Activated T-helper 1 cell treated with anti-CD3 and anti-CD28 coated beads, Interleukin-12 subunit alpha, Interleukin-12 subunit beta, Interleukin-2, Interleukin-4 antibody, amounts not matched to agents 30 ng/mL and 10 ng/mL and 1 ng/mL, durations not matched to agents 14 hours and 24 hours and 36 hours (primary cell): ENCODE data around the gene KIAA1217. TPM values are rescaled to one million over a fixed set of nuclear protein-coding genes. Genes with fewer than 3 reads are reported as not detected.

ENCODE experiments used
- DNase-seq: peaks from one replicate; pipeline ENCODE4 v3.0.0; 2021; ENCODE audit warnings: low spot score
- H3K27ac Mint-ChIP-seq: one replicate; pipeline ENCODE4 v1.8.0; 2021; ENCODE audit warnings: mild to moderate bottlenecking, mixed read lengths
- H3K27me3 Mint-ChIP-seq: one replicate; pipeline ENCODE4 v1.8.0; 2022; ENCODE audit warnings: mild to moderate bottlenecking, moderate library complexity, mixed read lengths; ENCODE audit not compliant: insufficient read depth
- H3K36me3 Mint-ChIP-seq: one replicate; pipeline ENCODE4 v1.8.0; 2021; ENCODE audit warnings: low read depth, mixed read lengths
- H3K4me1 Mint-ChIP-seq: one replicate; pipeline ENCODE4 v1.8.0; 2021; ENCODE audit warnings: low read depth, mixed read lengths
- H3K4me3 Mint-ChIP-seq: one replicate; pipeline ENCODE4 v1.8.0; 2021; ENCODE audit warnings: mild to moderate bottlenecking, moderate library complexity, mixed read lengths
- H3K9me3 Mint-ChIP-seq: one replicate; pipeline ENCODE4 v1.8.0; 2021; ENCODE audit warnings: mixed read lengths
- intact Hi-C: fragments of 100-400 bp; cut with micrococcal nuclease; formaldehyde crosslinking; loops from one replicate; pipeline ENCODE4 v1.15.1; 2024
- total RNA-seq: library from RNA; stranded (reverse); gene quantifications from 2 replicates; pipeline ENCODE4 v1.2.3, GENCODE V29; 2022

KIAA1217 gene
- total RNA-seq, 1 donor from 2014 or later, result 6.4 TPM

- Mint-ChIP-seq H3K4me1 (no peaks in the 10 kb centered on the region), H3K4me3 (no peak overlapping the region), H3K36me3 (no peaks in the 10 kb centered on the region), H3K27me3 (peaks cover 4% of the 10 kb centered on the region), H3K9me3 (no peaks in the 10 kb centered on the region), H3K27ac (no peak overlapping the region)
- no peak for DNase-seq
- intact Hi-C loops, result no loop called here
These were observed 47.7 kb downstream of the KIAA1217 start for GRCh38 chr10:24256619-24257107.

GRCh38 chr10:24257588-24257987 is 48.6 kb downstream of the KIAA1217 start:
- Mint-ChIP-seq H3K36me3 (no peaks in the 10 kb centered on the region), H3K27ac (no peak overlapping the region), H3K27me3 (peaks cover 4% of the 10 kb centered on the region), H3K4me3 (no peak overlapping the region), H3K9me3 (no peaks in the 10 kb centered on the region), H3K4me1 (no peaks in the 10 kb centered on the region)
- intact Hi-C loops, result no loop called here
- DNase-seq, result no peak

- Mint-ChIP-seq H3K4me3 (no peak overlapping the region), H3K4me1 (no peaks in the 10 kb centered on the region), H3K27me3 (peaks cover 4% of the 10 kb centered on the region), H3K27ac (no peak overlapping the region), H3K9me3 (peaks cover under 1% of the 10 kb centered on the region), H3K36me3 (no peaks in the 10 kb centered on the region)
- intact Hi-C loops, result no loop called here
- DNase-seq, result no peak
These were observed 50.6 kb downstream of the KIAA1217 start for GRCh38 chr10:24259365-24260130.

- Mint-ChIP-seq H3K4me1 (no peaks in the 10 kb centered on the region), H3K27ac (no peak overlapping the region), H3K36me3 (no peaks in the 10 kb centered on the region), H3K9me3 (peaks cover 4% of the 10 kb centered on the region), H3K27me3 (no peaks in the 10 kb centered on the region), H3K4me3 (no peak overlapping the region)
- intact Hi-C loops, result no loop called here
- no peak for DNase-seq
These were observed 52.7 kb downstream of the KIAA1217 start for GRCh38 chr10:24261627-24262026.

GRCh38 chr10:24262929-24263590 is 54.1 kb downstream of the KIAA1217 start:
- H3K27ac Mint-ChIP-seq, result no peak overlapping the region
- intact Hi-C loops, result no loop called here
- peaks cover 4% of the 10 kb centered on the region for H3K9me3 Mint-ChIP-seq
- H3K27me3 Mint-ChIP-seq, result no peaks in the 10 kb centered on the region
- no peaks in the 10 kb centered on the region for H3K36me3 Mint-ChIP-seq
- H3K4me1 Mint-ChIP-seq, result no peaks in the 10 kb centered on the region
- H3K4me3 Mint-ChIP-seq, result no peak overlapping the region
- no peak for DNase-seq

DNA sequence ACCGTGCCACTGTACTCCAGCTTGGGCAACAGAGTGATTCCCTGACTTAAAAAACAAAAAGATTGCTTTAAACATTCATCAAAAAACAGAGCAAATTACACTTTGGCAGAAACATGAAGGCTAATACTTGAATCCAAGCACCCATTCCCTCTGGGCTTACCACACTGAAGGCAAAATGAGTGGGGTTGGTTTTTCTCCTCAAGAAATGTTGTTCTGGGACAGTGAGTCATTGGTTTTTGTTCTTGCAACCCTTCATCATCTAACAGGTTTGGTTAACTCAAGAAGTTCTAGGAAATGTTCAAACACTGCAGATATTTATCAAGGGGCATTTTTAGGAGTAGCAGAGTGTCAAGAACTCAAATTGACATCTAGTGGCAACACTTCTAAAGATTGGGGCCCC is 60.5 kb downstream of the KIAA1217 start:
- Mint-ChIP-seq H3K27me3 (no peaks in the 10 kb centered on the region), H3K4me1 (no peaks in the 10 kb centered on the region), H3K27ac (no peak overlapping the region), H3K36me3 (no peaks in the 10 kb centered on the region), H3K4me3 (no peak overlapping the region), H3K9me3 (peaks cover 4% of the 10 kb centered on the region)
- DNase-seq, result no peak
- intact Hi-C loops, result no loop called here

- Mint-ChIP-seq H3K36me3 (no peaks in the 10 kb centered on the region), H3K4me3 (no peak overlapping the region), H3K4me1 (no peaks in the 10 kb centered on the region), H3K27ac (no peak overlapping the region), H3K27me3 (no peaks in the 10 kb centered on the region), H3K9me3 (peaks cover 4% of the 10 kb centered on the region)
- intact Hi-C loops, result no loop called here
- no peak for DNase-seq
These were observed 63.4 kb downstream of the KIAA1217 start for GRCh38 chr10:24272374-24272773.

GRCh38 chr10:24277277-24277676 is 68.3 kb downstream of the KIAA1217 start:
- intact Hi-C loops, result no loop called here
- no peak overlapping the region for H3K27ac Mint-ChIP-seq
- no peak for DNase-seq
- H3K4me1 Mint-ChIP-seq, result no peaks in the 10 kb centered on the region
- H3K4me3 Mint-ChIP-seq, result no peak overlapping the region
- H3K27me3 Mint-ChIP-seq, result no peaks in the 10 kb centered on the region
- H3K36me3 Mint-ChIP-seq, result no peaks in the 10 kb centered on the region
- H3K9me3 Mint-ChIP-seq, result peaks cover 9% of the 10 kb centered on the region

DNA sequence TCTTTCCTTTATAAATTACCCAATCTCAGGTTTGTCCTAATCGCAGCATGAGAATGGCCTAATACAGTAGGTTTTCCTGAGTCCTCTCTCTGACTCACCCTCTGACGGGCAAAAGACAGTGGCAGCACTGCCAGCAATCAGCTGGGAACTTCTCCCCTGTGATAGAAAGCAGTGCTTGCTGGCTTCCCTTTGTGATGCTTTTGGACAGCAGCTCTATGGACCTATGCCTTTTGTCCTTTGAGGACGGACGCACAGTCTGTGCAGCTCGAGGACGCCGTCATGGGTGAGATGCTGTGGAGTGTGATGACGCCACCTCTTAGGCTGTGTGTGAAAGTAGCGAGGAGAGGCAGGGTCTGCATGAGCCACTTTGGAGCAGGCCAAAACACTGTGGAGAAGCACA is 68.8 kb downstream of the KIAA1217 start:
- Mint-ChIP-seq H3K9me3 (peaks cover 13% of the 10 kb centered on the region), H3K4me1 (no peaks in the 10 kb centered on the region), H3K36me3 (no peaks in the 10 kb centered on the region), H3K27ac (no peak overlapping the region), H3K27me3 (no peaks in the 10 kb centered on the region), H3K4me3 (no peak overlapping the region)
- no peak for DNase-seq
- intact Hi-C loops, result no loop called here

GRCh38 chr10:24278176-24278889 is 69.4 kb downstream of the KIAA1217 start:
- Mint-ChIP-seq H3K9me3 (peaks cover 13% of the 10 kb centered on the region), H3K4me3 (no peak overlapping the region), H3K27me3 (no peaks in the 10 kb centered on the region), H3K27ac (no peak overlapping the region), H3K4me1 (no peaks in the 10 kb centered on the region), H3K36me3 (no peaks in the 10 kb centered on the region)
- DNase-seq, result no peak
- intact Hi-C loops, result no loop called here

GRCh38 chr10:24279166-24279565 is 70.2 kb downstream of the KIAA1217 start:
- Mint-ChIP-seq H3K27me3 (no peaks in the 10 kb centered on the region), H3K36me3 (no peaks in the 10 kb centered on the region), H3K4me3 (no peak overlapping the region), H3K9me3 (peaks cover 13% of the 10 kb centered on the region), H3K27ac (no peak overlapping the region), H3K4me1 (no peaks in the 10 kb centered on the region)
- DNase-seq, result no peak
- intact Hi-C loops, result no loop called here

GRCh38 chr10:24287559-24288195 is 78.7 kb downstream of the KIAA1217 start:
- no peaks in the 10 kb centered on the region for H3K36me3 Mint-ChIP-seq
- H3K4me1 Mint-ChIP-seq, result no peaks in the 10 kb centered on the region
- H3K27ac Mint-ChIP-seq, result no peak overlapping the region
- DNase-seq, result no peak
- no peaks in the 10 kb centered on the region for H3K27me3 Mint-ChIP-seq
- peaks cover 10% of the 10 kb centered on the region for H3K9me3 Mint-ChIP-seq
- H3K4me3 Mint-ChIP-seq, result no peak overlapping the region
- intact Hi-C loops, result no loop called here

- H3K4me1 Mint-ChIP-seq, result no peaks in the 10 kb centered on the region
- no peaks in the 10 kb centered on the region for H3K36me3 Mint-ChIP-seq
- no peak for DNase-seq
- intact Hi-C loops, result no loop called here
- peaks cover 10% of the 10 kb centered on the region for H3K9me3 Mint-ChIP-seq
- H3K4me3 Mint-ChIP-seq, result no peak overlapping the region
- H3K27me3 Mint-ChIP-seq, result no peaks in the 10 kb centered on the region
- H3K27ac Mint-ChIP-seq, result no peak overlapping the region
These were observed 79.6 kb downstream of the KIAA1217 start for GRCh38 chr10:24288581-24288980.
